ENCODE measurements around the gene GUK1.
"Not testable (repeated sequence)": the region's sequence is repeated elsewhere in the genome, so short reads cannot be mapped to it uniquely, and the experiment has no call there.

GUK1 gene

GRCh38 chr1:228177721-228178710 lies 37.9 kb downstream of the GUK1 start:
- no peak for DNase-seq

DNA sequence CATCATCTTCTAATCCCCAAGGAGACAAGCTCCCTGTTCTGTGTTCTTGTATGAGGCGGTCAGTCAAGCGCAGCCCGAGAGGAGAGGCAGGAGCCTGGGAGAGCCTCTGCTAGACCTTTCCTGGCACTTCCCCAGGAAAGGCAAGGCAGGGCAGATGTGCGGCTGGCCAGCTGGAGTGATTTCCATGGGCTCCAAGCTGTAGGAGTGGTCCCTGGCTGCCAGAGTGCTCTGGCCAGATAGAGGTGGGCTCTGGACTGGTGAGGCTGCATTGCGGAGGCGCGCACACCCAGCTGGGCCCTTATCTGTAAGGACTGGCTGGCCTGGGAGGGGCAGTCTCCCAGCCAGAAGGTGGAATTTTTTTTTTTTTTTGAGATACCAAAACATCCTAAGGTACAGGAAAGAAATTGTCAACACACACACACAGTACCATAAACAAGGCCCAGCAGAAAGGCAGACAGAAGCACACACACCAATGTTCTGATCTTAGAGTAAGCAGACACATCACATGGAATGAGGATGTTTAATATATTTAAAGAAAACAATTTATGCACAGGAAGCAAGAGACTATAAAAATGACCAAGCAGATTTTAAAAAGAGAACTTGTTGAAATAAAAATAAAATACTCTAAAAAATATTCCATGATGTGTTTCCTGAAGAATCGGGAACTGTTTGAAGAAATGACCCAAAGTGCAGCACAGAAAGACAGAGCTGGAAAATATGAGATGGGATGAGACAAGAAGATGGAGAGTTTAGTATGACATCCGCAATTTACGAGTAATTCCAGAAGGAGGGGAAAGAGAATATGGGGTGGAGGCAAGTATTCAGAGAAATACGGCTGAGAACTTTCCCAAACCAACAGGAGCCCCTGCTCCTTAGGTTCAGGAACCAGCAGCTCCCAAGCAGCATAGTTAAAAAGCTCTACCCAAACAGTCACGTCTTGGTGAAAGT lies 38.9 kb downstream of the GUK1 start:
- no peak for DNase-seq

DNA sequence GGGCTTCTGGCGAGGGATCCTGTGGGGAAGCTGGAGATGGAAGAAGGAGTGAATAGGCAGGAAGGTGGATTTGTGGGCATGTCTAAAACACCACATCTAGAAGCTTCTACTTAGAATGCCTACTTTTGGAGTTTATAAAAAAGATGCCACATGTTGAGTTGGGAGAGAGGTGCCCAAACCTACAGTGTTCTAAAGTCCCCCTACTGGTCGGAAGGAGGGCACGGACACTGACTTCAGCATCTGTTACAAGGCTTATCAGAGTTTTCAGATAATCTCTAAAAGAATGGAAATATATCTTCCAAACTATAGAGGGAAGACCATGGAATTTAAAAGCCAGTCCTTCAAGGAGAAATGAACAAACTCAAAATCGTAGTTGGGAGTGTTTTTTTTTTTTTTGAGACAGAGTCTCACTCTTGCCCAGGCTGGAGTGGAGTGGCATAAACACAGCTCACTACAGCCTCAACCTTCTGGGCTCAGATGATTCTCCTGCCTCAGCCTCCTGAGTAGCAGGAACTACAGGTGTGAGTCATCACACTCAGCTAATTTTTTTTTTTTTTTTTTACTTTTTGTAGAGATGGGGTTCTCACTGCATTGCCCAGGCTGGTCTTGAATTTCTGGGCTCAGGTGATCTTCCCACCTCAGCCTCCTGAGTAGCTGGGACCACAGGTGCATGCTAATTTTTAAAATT lies 40.3 kb downstream of the GUK1 start:
- no peak for DNase-seq

GRCh38 chr1:228180959-228181644 lies 41.0 kb downstream of the GUK1 start:
- DNase-seq, result no peak

- DNase-seq, result no peak
Measured at GRCh38 chr1:228181645-228182034, 41.6 kb downstream of the GUK1 start.

DNA sequence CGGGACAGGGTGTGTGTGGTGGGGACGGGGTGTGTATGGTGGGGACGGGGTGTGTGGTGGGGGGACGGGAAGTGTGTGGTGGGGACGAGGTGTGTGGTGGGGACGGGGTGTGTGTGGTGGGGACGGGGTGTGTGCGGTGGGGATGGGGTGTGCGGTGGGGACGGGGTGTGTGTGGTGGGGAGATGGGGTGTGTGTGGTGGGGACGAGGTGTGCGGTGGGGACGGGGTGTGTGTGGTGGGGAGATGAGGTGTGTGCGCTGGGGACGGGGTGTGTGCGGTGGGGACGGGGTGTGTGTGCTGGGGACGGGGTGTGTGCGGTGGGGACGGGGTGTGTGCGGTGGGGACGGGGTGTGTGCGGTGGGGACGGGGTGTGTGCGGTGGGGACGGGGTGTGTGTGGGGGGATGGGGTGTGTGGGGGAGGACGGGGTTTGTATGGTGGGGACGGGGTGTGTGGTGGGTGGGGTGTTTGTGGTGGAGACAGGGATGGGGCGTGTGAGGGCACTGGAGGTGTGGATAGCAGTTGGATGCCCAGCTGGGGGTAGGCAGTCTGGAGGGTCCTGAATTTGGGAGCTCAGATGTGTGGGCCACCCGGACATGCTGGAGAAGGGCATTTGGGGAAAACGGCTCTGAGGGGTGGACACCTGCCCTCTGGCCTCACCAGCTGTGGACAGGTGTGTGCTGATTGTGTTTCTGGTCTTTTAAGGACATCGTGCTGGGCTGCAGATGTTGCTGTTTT lies 42.4 kb downstream of the GUK1 start:
- DNase-seq, result no peak

- no peak for DNase-seq
Measured at GRCh38 chr1:228184152-228184551, 44.1 kb downstream of the GUK1 start.

DNA sequence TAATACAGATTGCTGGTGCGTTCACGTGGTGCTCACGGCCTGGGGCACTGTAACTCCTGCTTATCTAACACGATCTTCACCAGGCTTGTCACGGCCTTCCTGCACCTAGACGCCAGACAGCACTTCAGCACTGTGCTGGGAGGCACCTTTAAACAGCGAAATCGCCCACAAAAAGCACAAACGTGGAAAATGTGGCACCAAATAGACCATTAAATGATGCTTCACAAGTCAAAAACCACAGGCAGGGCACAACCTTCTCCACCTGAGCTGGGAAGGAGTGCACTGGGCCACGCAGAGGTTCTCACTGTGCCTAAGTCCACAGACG lies 45.5 kb downstream of the GUK1 start:
- DNase-seq, result no peak

- DNase-seq, result not testable (repeated sequence)
Measured at GRCh38 chr1:228188249-228188648, 48.2 kb downstream of the GUK1 start.

DNA sequence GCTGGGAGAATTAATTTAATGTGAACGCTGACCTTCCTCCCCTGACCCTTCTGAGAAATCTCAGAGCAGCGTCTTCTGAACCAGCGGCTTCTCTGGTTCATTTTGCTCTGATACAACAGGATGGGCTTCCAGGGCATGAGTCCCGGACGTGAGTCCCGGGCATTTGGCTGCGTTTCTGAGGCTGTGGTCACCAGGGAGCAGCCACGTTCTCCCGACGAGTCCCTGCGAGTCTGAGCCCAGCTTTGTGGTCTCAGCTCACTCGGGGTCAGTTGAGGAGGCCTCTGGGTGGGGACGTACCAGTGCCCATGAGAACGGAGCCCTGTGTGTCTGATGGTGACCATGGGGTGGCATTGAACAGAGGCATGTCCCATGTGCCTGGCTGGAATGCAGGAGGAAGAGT lies 50.1 kb downstream of the GUK1 start:
- no peak for DNase-seq

DNA sequence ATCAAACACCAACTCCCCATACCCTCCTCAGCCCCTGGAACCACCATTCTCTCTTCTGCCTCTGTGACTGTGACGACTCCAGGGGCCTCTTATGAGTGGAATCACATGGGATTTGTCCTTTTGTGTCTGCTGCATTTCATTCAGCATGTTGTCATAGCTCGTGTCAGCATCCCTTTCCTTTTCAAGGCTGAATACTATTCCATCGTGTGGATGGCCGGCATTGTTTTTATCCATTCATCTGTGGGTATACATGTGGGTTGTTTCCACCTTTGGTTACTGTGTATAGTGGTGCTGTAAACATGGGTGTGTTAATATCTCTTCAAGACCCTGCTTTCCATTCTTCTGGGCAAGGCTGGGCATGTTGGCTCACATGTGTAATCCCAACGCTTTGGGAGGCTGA lies 50.7 kb downstream of the GUK1 start:
- no peak for DNase-seq

DNA sequence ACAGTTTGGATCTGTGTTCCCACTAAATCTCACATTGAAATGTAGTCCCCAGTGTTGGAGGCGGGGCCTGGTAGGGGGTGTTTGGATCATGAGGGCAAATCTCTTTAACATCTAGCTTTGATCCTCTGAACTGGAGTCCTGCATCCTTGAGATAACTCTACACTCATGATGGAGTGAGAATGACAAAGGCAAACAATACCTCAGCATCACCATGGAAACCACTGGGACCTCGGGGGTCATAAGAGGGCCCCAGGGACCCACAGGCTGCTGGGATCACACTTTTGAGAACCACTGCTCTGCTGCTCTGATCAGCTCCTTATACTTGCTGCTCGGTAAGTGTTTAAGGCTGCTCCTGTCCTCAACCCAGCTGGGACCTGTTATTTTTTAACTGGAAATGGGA lies 54.4 kb downstream of the GUK1 start:
- DNase-seq, result no peak

- DNase-seq, result no peak
Measured at GRCh38 chr1:228194921-228195812, 55.1 kb downstream of the GUK1 start.

DNA sequence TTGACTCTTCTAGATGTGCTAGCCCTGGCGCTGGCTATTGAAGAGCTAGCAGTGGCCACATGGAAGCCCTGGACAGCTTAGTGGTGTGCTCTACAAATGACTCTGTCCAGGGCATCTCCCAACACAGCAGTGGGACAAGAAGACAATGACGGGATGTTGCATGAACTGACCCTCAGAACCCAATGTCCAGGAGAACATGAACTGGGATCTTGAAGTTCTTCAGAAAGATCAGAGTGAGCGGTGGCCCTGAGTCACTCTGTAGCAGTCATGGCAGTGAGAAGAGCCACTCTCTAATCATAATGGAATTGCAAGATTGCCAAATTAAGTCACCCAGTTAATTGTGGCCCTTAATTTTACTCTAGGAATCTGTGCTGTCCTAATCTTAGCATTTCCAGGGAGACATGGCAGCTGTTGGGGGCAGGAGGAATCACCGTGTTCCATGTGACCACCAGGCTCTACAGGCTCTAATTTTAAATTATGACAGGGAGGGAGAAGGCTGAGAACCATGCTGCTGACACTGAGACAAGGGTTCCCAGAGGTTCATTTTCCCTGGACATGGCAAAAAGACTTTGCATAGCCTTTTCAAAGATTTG lies 57.6 kb downstream of the GUK1 start:
- DNase-seq, result no peak

Data from fibroblast of skin of scalp (primary cell).